Lower lobe of right lung (tissue), 2 donors: ENCODE data around the gene MEIKIN. TPM values are rescaled to one million over a fixed set of nuclear protein-coding genes. Genes with fewer than 3 reads are reported as not detected.

Experiments used
- ATAC-seq, 2 donors: fragments of 200-7000 bp; cut with Tn5 transposase; one replicate each; pipeline ENCODE4 v1.9.1; 2020 to 2022; ENCODE audit warnings: mild to moderate bottlenecking in 2 of 2, moderate library complexity in 2 of 2
- DNase-seq: peaks from one replicate; pipeline ENCODE4 v3.0.0-alpha.2; 2020
- H3K27ac ChIP-seq: fragments of 200-600 bp; one replicate; pipeline ENCODE4 v1.8.0; 2022
- H3K27me3 ChIP-seq: fragments of 200-600 bp; one replicate; pipeline ENCODE4 v1.8.0; 2022; ENCODE audit warnings: low read depth
- H3K36me3 ChIP-seq: fragments of 200-600 bp; one replicate; pipeline ENCODE4 v1.8.0; 2022; ENCODE audit warnings: mild to moderate bottlenecking
- H3K4me1 ChIP-seq: fragments of 200-600 bp; one replicate; pipeline ENCODE4 v1.8.0; 2022
- H3K4me3 ChIP-seq: fragments of 200-600 bp; one replicate; pipeline ENCODE4 v1.8.0; 2022; ENCODE audit warnings: mild to moderate bottlenecking
- H3K9me3 ChIP-seq: fragments of 200-600 bp; one replicate; pipeline ENCODE4 v1.8.0; 2022
- intact Hi-C: fragments of 100-400 bp; cut with DNase I; formaldehyde crosslinking; loops from one replicate; pipeline ENCODE4 v1.11.0; 2022
- total RNA-seq: library from RNA; stranded (reverse); fragmentation: NEBNext Ultra II Directional; extraction: Animal tissue kit (Norgen Biotek cat#: 25700); gene quantifications from one replicate; pipeline ENCODE4 v1.2.1, GENCODE V29; 2021
- TF ChIP-seq, protein P1 (sequence below): fragments of 200-600 bp; IDR thresholded peaks from one replicate; pipeline ENCODE4 v1.8.0; 2022; ENCODE audit warnings: antibody characterized with exemption, mild to moderate bottlenecking
- donor health status: DM: no; HTN: yes; CAD: no; lungs with severe emphysema.

MEIKIN gene
- total RNA-seq, 1 donor from 2014 or later, result not detected

DNA sequence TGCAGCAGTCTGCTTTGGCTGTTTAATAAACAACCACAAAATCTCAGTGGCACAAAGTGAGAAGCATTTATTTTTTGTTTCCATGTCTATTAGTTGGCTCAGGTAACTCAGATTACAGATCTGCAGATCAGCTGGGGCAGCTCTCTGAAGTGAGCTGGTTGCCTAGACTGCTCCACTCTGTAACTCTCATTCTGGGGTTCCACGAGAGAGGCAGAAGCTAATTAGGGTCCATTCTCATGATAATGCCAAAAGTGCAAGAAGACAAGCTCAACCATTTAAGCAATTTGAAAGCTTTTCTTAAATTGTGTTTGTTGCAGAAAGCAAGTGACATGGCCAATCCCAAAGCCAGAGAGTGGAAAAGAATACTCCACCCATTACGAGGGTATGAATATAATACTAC, 13.2 kb downstream of the MEIKIN start:
- no peak overlapping the region for H3K4me3 ChIP-seq
- no peaks in the 10 kb centered on the region for H3K4me1 ChIP-seq
- no peaks in the 10 kb centered on the region for H3K27me3 ChIP-seq
- ATAC-seq, result no peak
- peaks cover 10% of the 10 kb centered on the region for H3K9me3 ChIP-seq
- TF ChIP-seq, protein P1, sequence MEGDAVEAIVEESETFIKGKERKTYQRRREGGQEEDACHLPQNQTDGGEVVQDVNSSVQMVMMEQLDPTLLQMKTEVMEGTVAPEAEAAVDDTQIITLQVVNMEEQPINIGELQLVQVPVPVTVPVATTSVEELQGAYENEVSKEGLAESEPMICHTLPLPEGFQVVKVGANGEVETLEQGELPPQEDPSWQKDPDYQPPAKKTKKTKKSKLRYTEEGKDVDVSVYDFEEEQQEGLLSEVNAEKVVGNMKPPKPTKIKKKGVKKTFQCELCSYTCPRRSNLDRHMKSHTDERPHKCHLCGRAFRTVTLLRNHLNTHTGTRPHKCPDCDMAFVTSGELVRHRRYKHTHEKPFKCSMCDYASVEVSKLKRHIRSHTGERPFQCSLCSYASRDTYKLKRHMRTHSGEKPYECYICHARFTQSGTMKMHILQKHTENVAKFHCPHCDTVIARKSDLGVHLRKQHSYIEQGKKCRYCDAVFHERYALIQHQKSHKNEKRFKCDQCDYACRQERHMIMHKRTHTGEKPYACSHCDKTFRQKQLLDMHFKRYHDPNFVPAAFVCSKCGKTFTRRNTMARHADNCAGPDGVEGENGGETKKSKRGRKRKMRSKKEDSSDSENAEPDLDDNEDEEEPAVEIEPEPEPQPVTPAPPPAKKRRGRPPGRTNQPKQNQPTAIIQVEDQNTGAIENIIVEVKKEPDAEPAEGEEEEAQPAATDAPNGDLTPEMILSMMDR, result no peak
- H3K36me3 ChIP-seq, result no peaks in the 10 kb centered on the region
- DNase-seq, result no peak
- H3K27ac ChIP-seq, result no peak overlapping the region
- intact Hi-C loops, result no loop called here

DNA sequence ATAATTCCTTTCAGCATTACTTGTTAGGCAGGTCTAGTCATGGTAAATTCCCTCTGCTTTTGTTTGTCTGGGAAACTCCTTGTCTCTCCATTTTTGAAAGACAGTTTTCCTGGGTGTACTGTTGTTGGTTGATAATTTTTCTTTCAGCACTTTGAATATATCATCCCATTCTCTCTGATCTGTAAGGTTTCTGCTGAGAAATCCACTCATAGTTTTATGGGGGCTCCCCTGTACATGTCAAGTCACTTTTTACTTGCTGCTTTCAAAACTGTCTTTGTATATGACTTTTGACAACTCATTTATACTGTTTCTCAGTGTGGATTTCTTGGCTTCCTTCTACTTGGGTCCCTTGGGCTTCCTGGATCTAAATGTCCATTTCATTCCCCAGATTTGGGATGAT, 16.5 kb downstream of the MEIKIN start:
- Histone ChIP-seq H3K27me3 (no peaks in the 10 kb centered on the region), H3K4me3 (no peak overlapping the region), H3K4me1 (no peaks in the 10 kb centered on the region), H3K36me3 (no peaks in the 10 kb centered on the region), H3K9me3 (peaks cover 17% of the 10 kb centered on the region), H3K27ac (no peak overlapping the region)
- intact Hi-C loops, result no loop called here
- TF ChIP-seq, protein P1, result no peak
- ATAC-seq (no peak), DNase-seq (no peak)

DNA sequence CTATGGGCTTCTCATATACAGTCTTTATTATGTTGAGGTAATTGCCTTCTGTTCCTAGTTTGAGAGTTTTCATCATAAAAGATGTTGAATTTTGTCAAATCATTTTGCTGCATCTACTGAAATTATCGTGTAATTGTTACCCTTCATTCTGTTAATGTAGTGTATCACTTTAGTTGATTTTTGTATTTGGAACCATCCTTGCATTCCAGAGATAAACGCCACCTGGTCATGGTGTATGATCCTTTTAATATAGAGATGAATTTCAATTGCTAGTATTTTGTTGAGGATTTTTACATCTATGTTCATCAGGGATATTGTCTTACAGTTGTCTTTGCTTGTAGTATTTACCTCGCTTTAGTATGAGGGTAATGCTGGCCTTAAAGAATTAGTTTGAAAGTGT, 19.3 kb downstream of the MEIKIN start:
- no peaks in the 10 kb centered on the region for H3K4me1 ChIP-seq
- H3K9me3 ChIP-seq, result peaks cover 17% of the 10 kb centered on the region
- TF ChIP-seq, protein P1, result no peak
- H3K27ac ChIP-seq, result no peak overlapping the region
- intact Hi-C loops, result no loop called here
- ATAC-seq (no peak), DNase-seq (no peak)
- H3K4me3 ChIP-seq, result no peak overlapping the region
- H3K27me3 ChIP-seq, result no peaks in the 10 kb centered on the region
- H3K36me3 ChIP-seq, result no peaks in the 10 kb centered on the region

DNA sequence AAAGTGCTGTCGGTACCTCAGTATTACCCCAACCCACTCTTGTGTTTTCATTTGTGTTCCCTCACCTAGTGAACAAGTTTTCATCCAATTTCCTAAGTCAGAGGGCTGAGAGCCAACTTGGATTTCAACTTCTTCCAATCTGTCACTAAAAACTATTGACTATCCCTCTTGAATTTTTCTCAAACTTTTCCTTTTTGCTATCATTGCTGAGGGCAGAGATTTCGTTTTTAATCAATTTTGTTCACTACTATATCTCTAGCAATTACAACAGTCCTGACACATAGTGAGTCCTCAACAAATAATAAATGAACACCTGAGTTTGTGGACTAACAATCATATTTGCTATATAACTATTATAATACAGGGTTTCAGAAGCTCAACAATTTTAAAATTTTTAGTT, 29.0 kb downstream of the MEIKIN start:
- no peak overlapping the region for H3K4me3 ChIP-seq
- H3K27me3 ChIP-seq, result no peaks in the 10 kb centered on the region
- no peak for ATAC-seq
- TF ChIP-seq, protein P1, result no peak
- no peaks in the 10 kb centered on the region for H3K4me1 ChIP-seq
- no peaks in the 10 kb centered on the region for H3K36me3 ChIP-seq
- intact Hi-C loops, result no loop called here
- DNase-seq, result no peak
- no peaks in the 10 kb centered on the region for H3K9me3 ChIP-seq
- no peak overlapping the region for H3K27ac ChIP-seq

DNA sequence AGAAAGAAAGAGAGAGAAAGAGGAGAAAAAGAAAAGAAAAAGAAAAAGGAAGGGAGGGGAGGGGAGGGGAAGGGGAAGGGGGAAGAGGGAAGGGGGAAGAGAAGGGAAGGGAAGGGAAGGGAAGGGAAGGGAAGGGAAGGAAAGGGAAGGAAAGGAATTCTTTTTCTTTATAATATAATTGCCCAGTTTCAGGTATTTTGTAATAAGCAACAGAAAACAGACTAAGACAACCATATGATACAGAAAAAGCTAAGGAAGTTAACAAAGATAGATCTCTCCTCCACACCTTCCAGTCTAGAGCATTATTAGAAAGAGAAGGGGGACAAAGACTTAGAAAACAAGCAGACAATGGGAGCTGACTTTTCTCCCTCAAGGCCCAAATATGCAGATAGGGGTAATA, 31.0 kb downstream of the MEIKIN start:
- DNase-seq, result no peak
- H3K4me1 ChIP-seq, result no peaks in the 10 kb centered on the region
- no peak for ATAC-seq
- H3K27me3 ChIP-seq, result no peaks in the 10 kb centered on the region
- no peaks in the 10 kb centered on the region for H3K36me3 ChIP-seq
- no peak overlapping the region for H3K4me3 ChIP-seq
- TF ChIP-seq, protein P1, result no peak
- intact Hi-C loops, result no loop called here
- no peak overlapping the region for H3K27ac ChIP-seq
- no peaks in the 10 kb centered on the region for H3K9me3 ChIP-seq

DNA sequence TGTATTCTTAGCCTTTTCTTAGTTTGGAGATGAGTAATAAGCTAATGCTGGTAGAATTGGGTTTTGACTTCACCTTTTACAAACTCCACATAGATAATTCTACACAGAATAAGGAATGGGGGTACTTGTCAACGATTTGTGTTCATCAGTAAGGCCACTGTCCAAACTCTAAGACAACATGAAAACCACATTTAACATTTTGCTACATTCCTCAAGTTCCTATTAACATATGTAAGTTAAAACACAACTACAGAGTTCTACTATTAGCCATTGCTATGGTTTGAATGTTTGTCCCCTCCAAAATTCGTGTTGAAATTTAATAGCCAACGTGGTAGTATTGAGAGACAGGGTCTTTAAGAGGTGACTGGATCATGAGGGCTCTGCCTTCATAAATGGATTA, 31.9 kb downstream of the MEIKIN start:
- H3K27me3 ChIP-seq, result no peaks in the 10 kb centered on the region
- H3K4me3 ChIP-seq, result no peak overlapping the region
- no peak overlapping the region for H3K27ac ChIP-seq
- H3K36me3 ChIP-seq, result no peaks in the 10 kb centered on the region
- TF ChIP-seq, protein P1, result no peak
- ATAC-seq (no peak), DNase-seq (no peak)
- H3K9me3 ChIP-seq, result no peaks in the 10 kb centered on the region
- no peaks in the 10 kb centered on the region for H3K4me1 ChIP-seq
- intact Hi-C loops, result no loop called here
